OCI-LY1 (cell line): ENCODE measurements around the gene EFEMP2.

Experiments
- EZH2 ChIP-seq: fragments of 200-600 bp; sonication (generic), shearing (Covaris generic); IDR thresholded peaks from 2 replicates; pipeline ENCODE4 v1.8.0; 2017; ENCODE audit warnings: borderline replicate concordance, mixed run types, mild to moderate bottlenecking, antibody characterized with exemption, low read length, moderate library complexity, mixed read lengths
- TF ChIP-seq, protein P1 (sequence below): fragments of 200-600 bp; sonication (generic), shearing (Covaris generic); IDR thresholded peaks from 2 replicates; pipeline ENCODE4 v1.5.1; 2017; ENCODE audit warnings: mild to moderate bottlenecking, antibody characterized with exemption, low read length, moderate library complexity, mixed read lengths

- TF ChIP-seq, protein P1, sequence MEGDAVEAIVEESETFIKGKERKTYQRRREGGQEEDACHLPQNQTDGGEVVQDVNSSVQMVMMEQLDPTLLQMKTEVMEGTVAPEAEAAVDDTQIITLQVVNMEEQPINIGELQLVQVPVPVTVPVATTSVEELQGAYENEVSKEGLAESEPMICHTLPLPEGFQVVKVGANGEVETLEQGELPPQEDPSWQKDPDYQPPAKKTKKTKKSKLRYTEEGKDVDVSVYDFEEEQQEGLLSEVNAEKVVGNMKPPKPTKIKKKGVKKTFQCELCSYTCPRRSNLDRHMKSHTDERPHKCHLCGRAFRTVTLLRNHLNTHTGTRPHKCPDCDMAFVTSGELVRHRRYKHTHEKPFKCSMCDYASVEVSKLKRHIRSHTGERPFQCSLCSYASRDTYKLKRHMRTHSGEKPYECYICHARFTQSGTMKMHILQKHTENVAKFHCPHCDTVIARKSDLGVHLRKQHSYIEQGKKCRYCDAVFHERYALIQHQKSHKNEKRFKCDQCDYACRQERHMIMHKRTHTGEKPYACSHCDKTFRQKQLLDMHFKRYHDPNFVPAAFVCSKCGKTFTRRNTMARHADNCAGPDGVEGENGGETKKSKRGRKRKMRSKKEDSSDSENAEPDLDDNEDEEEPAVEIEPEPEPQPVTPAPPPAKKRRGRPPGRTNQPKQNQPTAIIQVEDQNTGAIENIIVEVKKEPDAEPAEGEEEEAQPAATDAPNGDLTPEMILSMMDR: no peak
- TF ChIP-seq EZH2: no peak
Measured at GRCh38 chr11:65862941-65863888, 9.4 kb downstream of the EFEMP2 start.
